ENCODE data around the gene APEX1.

APEX1 gene

DNA sequence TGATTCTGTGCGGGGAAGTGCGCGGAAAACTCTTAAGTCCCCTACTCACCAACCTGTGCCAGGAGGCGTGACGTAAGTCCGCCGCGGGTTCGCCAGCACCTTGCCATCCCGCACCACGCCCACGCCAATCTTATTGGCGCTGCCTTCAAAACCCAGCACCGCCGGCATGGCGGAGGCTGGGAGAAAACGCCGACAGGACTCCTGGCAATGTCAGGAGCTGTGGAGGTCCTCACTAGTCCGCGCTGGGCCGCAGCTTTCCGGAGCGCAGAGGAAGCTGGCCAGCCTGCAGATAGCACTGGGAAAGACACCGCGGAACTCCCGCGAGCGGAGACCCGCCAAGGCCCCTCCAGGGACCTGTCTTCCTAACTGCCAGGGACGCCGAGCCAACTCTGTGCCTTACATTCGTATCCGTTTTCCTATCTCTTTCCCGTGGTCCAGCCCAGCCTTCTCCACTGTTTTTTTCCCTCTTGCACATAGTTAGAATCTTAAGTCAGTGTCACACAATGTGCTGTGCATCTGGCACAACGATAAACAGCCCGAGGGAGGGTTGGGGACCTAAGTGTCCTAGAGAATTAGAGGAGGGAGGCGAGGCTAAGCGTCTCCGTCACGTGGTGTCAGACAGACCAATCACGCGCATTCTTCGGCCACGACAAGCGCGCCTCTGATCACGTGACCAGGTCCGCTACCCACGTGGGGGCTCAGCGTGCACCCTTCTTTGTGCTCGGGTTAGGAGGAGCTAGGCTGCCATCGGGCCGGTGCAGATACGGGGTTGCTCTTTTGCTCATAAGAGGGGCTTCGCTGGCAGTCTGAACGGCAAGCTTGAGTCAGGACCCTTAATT, at the start of gene APEX1, which contains the start of gene OSGEP:
APEX1 (plus strand) TSS at position 711 of the 839 bp plus-strand sequence. CDS start 420 bp downstream, outside the sequence.
OSGEP (minus strand) TSS at position 297 of the 839 bp plus-strand sequence; CDS start at position 168, 129 bp downstream.
- peaks cover 27% of the 10 kb centered on the region for H3K4me1 Mint-ChIP-seq
- H3K36me3 Mint-ChIP-seq = peaks cover 27% of the 10 kb centered on the region
- peak; percentile 97 for ATAC-seq
- H3K27ac Mint-ChIP-seq = no peak within 1 kb of the TSS
- H3K4me3 Mint-ChIP-seq = no peak within 1 kb of the TSS
- H3K27me3 Mint-ChIP-seq = no peaks in the 10 kb centered on the region
- H3K9me3 Mint-ChIP-seq = no peaks in the 10 kb centered on the region

DNA sequence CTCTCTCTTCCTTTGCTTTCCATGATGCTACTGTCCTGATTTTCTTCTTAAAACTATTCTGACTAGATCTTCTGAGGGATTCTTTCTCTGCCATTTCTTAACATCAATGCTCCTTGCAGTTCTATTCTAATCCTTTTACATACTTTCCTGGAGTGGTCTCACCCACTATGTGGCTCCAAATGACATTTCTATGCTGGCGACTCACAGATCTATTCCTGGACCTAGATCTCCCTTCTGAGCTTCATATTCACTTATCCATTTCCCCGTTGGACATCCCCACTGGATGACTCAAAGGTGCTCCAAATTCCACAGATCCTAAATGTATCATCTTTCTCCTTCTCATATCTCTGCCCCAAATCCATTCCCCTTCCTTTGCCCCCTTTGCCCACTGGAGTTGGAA, 45.8 kb upstream of the APEX1 start:
- H3K27ac Mint-ChIP-seq = peak overlapping the region; percentile 2
- peaks cover 59% of the 10 kb centered on the region for H3K4me1 Mint-ChIP-seq
- H3K4me3 Mint-ChIP-seq = no peak overlapping the region
- H3K9me3 Mint-ChIP-seq = no peaks in the 10 kb centered on the region
- peaks cover 46% of the 10 kb centered on the region for H3K36me3 Mint-ChIP-seq
- no peaks in the 10 kb centered on the region for H3K27me3 Mint-ChIP-seq
- ATAC-seq = no peak

- Mint-ChIP-seq H3K9me3 (no peaks in the 10 kb centered on the region), H3K36me3 (peaks cover 16% of the 10 kb centered on the region), H3K27me3 (no peaks in the 10 kb centered on the region), H3K4me1 (peaks cover 48% of the 10 kb centered on the region), H3K27ac (peak overlapping the region; percentile 93), H3K4me3 (peak overlapping the region; percentile 97)
- ATAC-seq = peak; percentile 76
Measured at GRCh38 chr14:20412411-20412810, 42.6 kb upstream of the APEX1 start.

DNA sequence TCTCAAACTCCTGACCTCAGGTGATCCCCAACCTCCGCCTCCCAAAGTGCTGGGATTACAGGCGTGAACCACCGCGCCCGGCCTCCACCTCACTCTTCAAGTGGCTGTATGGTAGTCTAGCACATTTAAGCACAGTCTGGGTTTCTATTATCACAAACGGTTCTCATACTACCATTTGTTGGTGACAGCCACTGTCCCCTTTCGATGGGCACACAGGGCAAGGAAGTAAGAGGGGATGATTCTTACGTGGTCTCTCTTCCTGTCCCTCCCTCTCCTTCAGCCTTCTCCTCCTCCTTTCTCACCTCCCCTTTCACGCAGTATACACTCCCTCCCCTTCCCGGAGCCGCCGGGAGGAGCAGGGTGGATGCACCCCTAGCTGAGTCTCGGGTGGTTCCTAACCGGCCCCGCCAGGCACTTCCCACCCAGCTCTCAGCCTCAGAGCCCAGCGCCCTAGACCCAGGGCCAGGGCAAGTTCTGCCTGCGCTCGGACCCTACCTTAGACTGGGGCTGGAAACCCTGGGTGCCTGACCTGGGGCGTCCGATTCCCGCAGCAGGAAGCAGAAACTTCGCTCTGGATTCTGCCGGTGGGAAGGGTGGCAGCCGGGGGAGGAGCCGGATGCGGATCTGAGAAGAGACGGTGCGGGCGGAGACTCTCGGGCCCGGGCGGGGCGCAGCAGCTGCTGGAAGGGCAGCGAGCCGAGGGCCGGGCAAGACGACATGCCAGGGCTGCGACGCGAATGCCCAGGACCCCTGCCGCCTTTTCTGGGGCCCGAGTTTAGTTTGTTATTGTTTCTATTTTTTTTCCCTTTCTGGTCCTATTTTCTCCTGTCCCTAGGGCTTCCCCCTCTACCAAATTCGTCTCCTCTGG, 41.9 kb upstream of the APEX1 start, which contains the start of gene TEP1:
TEP1 (minus strand) TSS at position 626 of the 868 bp plus-strand sequence. CDS start 5,062 bp downstream, outside the sequence.
- Mint-ChIP-seq H3K4me1 (peaks cover 44% of the 10 kb centered on the region), H3K36me3 (peaks cover 9% of the 10 kb centered on the region), H3K27ac (peak within 1 kb of the TSS; percentile 93), H3K9me3 (no peaks in the 10 kb centered on the region), H3K27me3 (no peaks in the 10 kb centered on the region), H3K4me3 (peak within 1 kb of the TSS; percentile 97)
- ATAC-seq = peak; percentile 92

DNA sequence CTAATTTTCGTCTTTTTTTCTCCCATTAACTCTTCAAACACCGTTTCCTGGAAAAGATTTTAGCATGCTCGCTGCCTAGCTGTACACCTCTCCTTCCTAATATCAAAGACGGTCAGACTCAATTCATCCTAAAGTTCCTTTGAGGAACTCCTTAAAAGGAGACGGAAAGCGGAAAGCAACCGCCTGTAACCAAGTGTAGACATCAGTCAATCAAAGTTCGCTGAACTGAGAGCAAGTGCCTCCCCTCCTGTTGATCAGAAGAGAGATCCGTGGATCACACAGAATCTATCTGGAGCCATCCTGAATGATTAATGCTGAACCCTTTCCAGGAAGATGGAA, 41.3 kb upstream of the APEX1 start:
- H3K9me3 Mint-ChIP-seq = no peaks in the 10 kb centered on the region
- H3K27ac Mint-ChIP-seq = peak overlapping the region; percentile 93
- no peaks in the 10 kb centered on the region for H3K27me3 Mint-ChIP-seq
- H3K4me3 Mint-ChIP-seq = peak overlapping the region; percentile 97
- H3K36me3 Mint-ChIP-seq = peaks cover 7% of the 10 kb centered on the region
- ATAC-seq = peak; percentile 69
- peaks cover 41% of the 10 kb centered on the region for H3K4me1 Mint-ChIP-seq

DNA sequence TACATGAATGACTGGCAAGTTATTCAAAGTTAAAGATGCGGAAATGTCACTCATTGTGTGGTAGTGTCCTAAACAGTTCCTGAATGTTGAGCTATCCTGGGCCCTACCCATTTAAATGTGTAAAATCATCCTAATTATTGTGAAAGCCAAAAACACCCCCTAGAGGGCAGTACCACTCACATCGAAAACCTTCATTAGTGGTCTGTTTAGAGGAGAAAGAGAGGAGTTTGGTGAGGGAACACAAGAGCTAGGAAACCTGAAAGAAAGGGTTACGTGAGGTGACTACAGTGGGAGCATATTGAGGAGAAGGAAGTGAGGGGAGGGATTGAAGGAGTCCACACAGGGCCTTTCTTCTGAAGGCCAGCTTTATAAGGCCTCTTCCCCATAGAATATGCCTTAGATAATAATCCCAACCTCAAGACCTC, 39.2 kb upstream of the APEX1 start:
- H3K27me3 Mint-ChIP-seq = no peaks in the 10 kb centered on the region
- peak overlapping the region; percentile 66 for H3K27ac Mint-ChIP-seq
- H3K4me1 Mint-ChIP-seq = peaks cover 30% of the 10 kb centered on the region
- no peaks in the 10 kb centered on the region for H3K9me3 Mint-ChIP-seq
- ATAC-seq = peak; percentile 66
- no peak overlapping the region for H3K4me3 Mint-ChIP-seq
- no peaks in the 10 kb centered on the region for H3K36me3 Mint-ChIP-seq

DNA sequence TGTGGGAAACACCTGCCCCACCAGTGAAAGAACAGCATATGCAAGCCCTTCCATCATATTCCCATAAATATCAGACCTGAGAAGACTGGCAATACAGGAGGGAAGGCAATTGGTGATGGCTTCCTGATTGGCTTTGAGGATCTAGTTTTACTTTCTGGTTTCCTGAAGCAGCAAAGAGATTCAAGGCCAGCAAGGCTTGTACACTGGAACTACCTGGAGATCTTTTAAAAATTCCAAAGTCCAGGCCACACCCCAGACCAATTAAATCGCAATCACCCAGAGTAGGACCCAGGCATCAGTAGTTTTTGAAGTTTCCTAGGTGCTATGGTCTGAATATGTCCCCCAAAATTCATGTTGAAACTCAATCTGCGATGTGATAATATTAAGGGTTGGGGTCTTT, 38.8 kb upstream of the APEX1 start:
- no peak overlapping the region for H3K4me3 Mint-ChIP-seq
- no peaks in the 10 kb centered on the region for H3K9me3 Mint-ChIP-seq
- peak overlapping the region; percentile 66 for H3K27ac Mint-ChIP-seq
- peaks cover 26% of the 10 kb centered on the region for H3K4me1 Mint-ChIP-seq
- H3K27me3 Mint-ChIP-seq = no peaks in the 10 kb centered on the region
- ATAC-seq = no peak
- no peaks in the 10 kb centered on the region for H3K36me3 Mint-ChIP-seq

DNA sequence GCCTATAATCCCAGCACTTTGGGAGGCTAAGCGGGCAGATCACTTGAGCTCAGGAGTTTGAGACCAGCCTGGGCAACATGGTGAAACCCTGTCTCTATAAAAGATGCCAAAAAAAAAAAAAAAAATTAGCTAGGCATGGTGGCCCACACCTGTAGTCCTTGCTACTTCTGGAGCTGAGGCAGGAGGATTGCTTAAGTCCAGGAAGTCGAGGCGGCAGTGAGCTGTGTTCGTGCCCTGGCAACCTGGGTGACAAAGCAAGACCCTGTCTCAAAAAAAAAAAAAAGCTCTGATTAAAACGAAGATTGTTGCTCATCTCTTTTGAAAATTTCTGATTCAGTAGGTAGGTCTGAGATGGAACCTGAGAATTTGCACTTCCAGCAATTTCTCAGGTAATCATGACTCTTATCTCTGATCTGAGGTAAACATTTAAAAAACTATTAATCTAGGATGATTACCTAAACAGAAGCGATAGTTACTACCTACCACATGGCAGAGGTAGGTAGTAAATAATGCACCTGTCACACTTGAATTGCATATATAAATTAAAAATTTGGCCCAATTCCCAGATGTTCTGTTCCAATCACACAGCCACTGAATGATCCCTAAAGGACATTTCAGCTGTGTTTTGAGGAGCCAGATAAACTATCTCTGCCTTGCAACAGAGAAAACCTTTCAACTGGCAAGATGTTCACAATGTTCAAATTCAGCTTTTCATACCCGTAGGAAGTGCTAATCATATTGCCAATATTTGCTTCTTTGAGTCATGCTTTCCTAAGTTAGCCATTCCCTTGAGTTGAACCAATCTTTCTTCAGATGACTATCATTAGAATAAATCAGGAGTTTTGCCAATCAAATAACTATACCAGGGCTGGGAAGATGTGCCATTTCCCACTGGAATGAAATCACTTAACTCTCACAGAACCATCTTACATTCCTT, 37.5 kb upstream of the APEX1 start:
- no peak for ATAC-seq
- Mint-ChIP-seq H3K4me3 (no peak overlapping the region), H3K9me3 (no peaks in the 10 kb centered on the region), H3K4me1 (peaks cover 17% of the 10 kb centered on the region), H3K27ac (no peak overlapping the region), H3K27me3 (no peaks in the 10 kb centered on the region), H3K36me3 (no peaks in the 10 kb centered on the region)

DNA sequence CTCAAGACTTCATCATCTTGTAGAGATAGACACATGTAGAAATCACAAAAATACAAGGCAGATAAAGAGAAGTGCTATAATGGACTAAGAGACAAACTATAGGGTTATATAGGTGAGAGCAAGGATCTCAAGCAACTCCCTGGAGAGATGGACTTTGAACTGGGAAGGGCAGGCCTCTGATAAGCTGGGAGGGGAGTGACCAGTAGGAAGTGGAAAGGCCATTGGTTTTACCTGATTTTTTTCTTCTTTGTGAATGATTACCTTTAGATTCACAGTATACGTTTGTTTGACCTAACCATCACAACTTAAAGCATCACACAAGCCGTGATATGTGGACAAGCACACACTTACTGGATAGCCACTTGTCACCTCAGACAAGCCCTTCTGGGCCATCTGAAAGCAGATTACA, 36.5 kb upstream of the APEX1 start:
- Mint-ChIP-seq H3K4me3 (no peak overlapping the region), H3K36me3 (no peaks in the 10 kb centered on the region), H3K27ac (no peak overlapping the region), H3K9me3 (no peaks in the 10 kb centered on the region), H3K4me1 (peaks cover 16% of the 10 kb centered on the region), H3K27me3 (no peaks in the 10 kb centered on the region)
- no peak for ATAC-seq

DNA sequence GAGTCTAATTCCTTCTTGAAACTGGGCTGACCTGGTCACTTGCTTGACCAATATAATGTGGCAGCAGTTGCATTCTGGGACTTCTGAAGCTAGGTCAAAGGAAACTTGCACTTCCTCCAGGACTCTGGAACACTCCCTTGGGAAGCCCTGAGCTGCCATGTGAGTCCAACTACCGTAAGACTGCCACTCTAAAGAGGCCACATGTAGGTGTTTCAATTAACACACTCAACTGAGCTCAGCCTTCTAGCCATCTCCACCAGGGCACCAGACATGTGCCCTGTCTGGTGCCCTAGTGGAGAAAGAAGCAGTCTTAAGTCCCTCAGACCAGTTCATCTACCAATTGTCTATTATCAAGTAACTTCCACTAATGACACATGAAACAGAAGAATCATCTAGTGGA, 35.6 kb upstream of the APEX1 start:
- Mint-ChIP-seq H3K9me3 (no peaks in the 10 kb centered on the region), H3K27ac (peak overlapping the region; percentile 72), H3K4me1 (peaks cover 17% of the 10 kb centered on the region), H3K4me3 (no peak overlapping the region), H3K36me3 (no peaks in the 10 kb centered on the region), H3K27me3 (no peaks in the 10 kb centered on the region)
- ATAC-seq = no peak

- no peak overlapping the region for H3K27ac Mint-ChIP-seq
- H3K4me3 Mint-ChIP-seq = no peak overlapping the region
- H3K4me1 Mint-ChIP-seq = peaks cover 23% of the 10 kb centered on the region
- no peaks in the 10 kb centered on the region for H3K36me3 Mint-ChIP-seq
- no peaks in the 10 kb centered on the region for H3K27me3 Mint-ChIP-seq
- no peaks in the 10 kb centered on the region for H3K9me3 Mint-ChIP-seq
- ATAC-seq = no peak
Measured at GRCh38 chr14:20421267-20421666, 33.8 kb upstream of the APEX1 start.

GRCh38 chr14:20422886-20423285, 32.1 kb upstream of the APEX1 start:
- H3K9me3 Mint-ChIP-seq = no peaks in the 10 kb centered on the region
- H3K4me3 Mint-ChIP-seq = no peak overlapping the region
- no peaks in the 10 kb centered on the region for H3K27me3 Mint-ChIP-seq
- peak overlapping the region; percentile 59 for H3K27ac Mint-ChIP-seq
- no peaks in the 10 kb centered on the region for H3K36me3 Mint-ChIP-seq
- H3K4me1 Mint-ChIP-seq = peaks cover 29% of the 10 kb centered on the region
- ATAC-seq = no peak

- peak overlapping the region; percentile 55 for H3K27ac Mint-ChIP-seq
- peaks cover 42% of the 10 kb centered on the region for H3K4me1 Mint-ChIP-seq
- ATAC-seq = no peak
- no peak overlapping the region for H3K4me3 Mint-ChIP-seq
- no peaks in the 10 kb centered on the region for H3K9me3 Mint-ChIP-seq
- no peaks in the 10 kb centered on the region for H3K27me3 Mint-ChIP-seq
- H3K36me3 Mint-ChIP-seq = no peaks in the 10 kb centered on the region
Measured at GRCh38 chr14:20424851-20425250, 30.2 kb upstream of the APEX1 start.

- no peaks in the 10 kb centered on the region for H3K27me3 Mint-ChIP-seq
- peak overlapping the region; percentile 90 for H3K27ac Mint-ChIP-seq
- peak; percentile 90 for ATAC-seq
- H3K9me3 Mint-ChIP-seq = no peaks in the 10 kb centered on the region
- H3K4me3 Mint-ChIP-seq = peak overlapping the region; percentile 48
- H3K4me1 Mint-ChIP-seq = peaks cover 51% of the 10 kb centered on the region
- no peaks in the 10 kb centered on the region for H3K36me3 Mint-ChIP-seq
Measured at GRCh38 chr14:20427231-20428009, 27.6 kb upstream of the APEX1 start.

All from stimulated activated memory B cell treated with anti-CD40 and anti-IgM and Interleukin-4, amounts not matched to agents 10 μg/mL and 1 μg/mL and 100 μg/mL, for 72 hours (primary cell).